NT2/D1 (cell line): ENCODE results near the gene PTN.

Source experiments
- DNase-seq: peaks from one replicate; pipeline ENCODE4 v3.0.0-alpha.2; 2011; ENCODE audit warnings: low read depth, low spot score
- H3K27me3 ChIP-seq: 2 replicates; pipeline ENCODE4 v1.6.0; 2011; ENCODE audit warnings: mild to moderate bottlenecking; ENCODE audit not compliant: insufficient read length, insufficient read depth
- H3K36me3 ChIP-seq: 2 replicates; pipeline ENCODE4 v1.6.1; 2011; ENCODE audit warnings: mild to moderate bottlenecking, low read length, mixed read lengths; ENCODE audit not compliant: insufficient read depth, insufficient read length
- H3K4me1 ChIP-seq: 2 replicates; pipeline ENCODE4 v1.5.1; 2011; ENCODE audit not compliant: insufficient read depth, insufficient read length
- H3K4me3 ChIP-seq: 2 replicates; pipeline ENCODE4 v1.5.1; 2011; ENCODE audit warnings: low read depth; ENCODE audit not compliant: insufficient read length
- H3K9ac ChIP-seq: 2 replicates; pipeline ENCODE4 v1.6.0; 2011; ENCODE audit warnings: low read depth; ENCODE audit not compliant: insufficient read length
- H3K9me3 ChIP-seq: 2 replicates; pipeline ENCODE4 v1.5.1; 2011; ENCODE audit warnings: mild to moderate bottlenecking, low read length; ENCODE audit not compliant: insufficient read depth
- SUZ12 ChIP-seq: IDR thresholded peaks from 2 replicates; pipeline ENCODE4 v1.6.1; 2011; ENCODE audit not compliant: insufficient read length, insufficient read depth; ENCODE audit errors: extremely low read depth
- YY1 ChIP-seq: IDR thresholded peaks from 2 replicates; pipeline ENCODE4 v1.6.1; 2011; ENCODE audit not compliant: insufficient read length, insufficient read depth
- ZNF274 ChIP-seq: IDR thresholded peaks from 2 replicates; pipeline ENCODE4 v1.6.1; 2011; ENCODE audit warnings: mild to moderate bottlenecking, low read depth, low read length

The PTN gene

DNA sequence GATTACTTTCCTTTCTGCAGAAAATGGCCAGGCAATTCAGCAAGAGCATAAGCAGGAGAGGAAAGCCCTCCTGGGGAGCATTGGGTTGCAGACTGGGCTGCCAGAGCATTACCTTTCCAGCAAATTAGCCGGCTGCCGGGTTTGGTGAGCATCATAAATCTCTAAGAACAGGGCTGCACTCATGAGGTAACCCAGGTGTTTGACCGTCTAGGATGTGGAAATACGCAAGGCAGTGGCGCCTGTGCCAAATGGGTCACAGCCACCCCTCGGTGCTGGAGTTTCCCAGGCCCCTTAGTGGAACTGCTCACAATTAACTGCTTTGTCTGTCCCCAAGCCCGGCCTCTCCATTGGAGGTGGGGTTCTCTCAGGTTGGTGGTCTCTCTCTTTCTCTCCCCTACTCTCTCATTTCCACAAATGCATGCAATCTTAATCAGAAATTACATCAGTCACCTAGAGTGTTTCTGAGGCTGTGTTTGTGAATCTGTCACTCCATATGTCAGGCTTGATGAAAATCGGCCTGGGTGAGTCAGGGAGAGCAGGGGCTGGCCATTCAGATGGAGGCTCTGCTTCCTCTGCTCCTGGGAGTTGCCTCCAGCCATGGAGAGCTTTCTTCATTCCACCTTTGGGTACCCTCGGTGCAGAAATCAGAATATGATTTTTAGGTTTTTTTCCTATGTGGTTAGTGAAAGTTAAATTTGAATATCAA, 26.7 kb downstream of the PTN start:
- H3K4me1 ChIP-seq, result no peaks in the 10 kb centered on the region
- H3K27me3 ChIP-seq, result no peaks in the 10 kb centered on the region
- no peak for TF ChIP-seq ZNF274
- TF ChIP-seq YY1, result no peak
- no peak for TF ChIP-seq SUZ12
- no peak overlapping the region for H3K4me3 ChIP-seq
- no peak overlapping the region for H3K9ac ChIP-seq
- DNase-seq, result no peak
- H3K9me3 ChIP-seq, result no peaks in the 10 kb centered on the region
- no peaks in the 10 kb centered on the region for H3K36me3 ChIP-seq

DNA sequence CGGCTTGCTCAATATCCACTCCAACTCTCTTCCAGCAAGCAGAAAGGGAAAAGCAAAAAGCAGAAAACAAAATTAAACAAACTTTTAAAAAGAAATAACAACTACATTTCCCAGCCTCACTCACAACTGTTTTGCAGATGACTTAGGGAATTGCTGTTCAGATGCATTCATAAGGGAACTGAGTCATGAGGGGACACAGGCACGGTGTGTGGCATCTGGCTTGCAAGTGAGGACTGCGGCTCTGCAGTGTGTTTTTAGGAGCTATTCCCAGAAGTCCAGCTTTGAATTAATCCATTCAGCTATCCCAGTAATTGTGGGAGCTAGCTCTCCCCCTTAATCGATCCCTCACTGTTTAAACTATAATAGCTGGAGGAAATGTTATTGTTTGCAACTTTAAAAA, 30.3 kb downstream of the PTN start:
- Histone ChIP-seq H3K9me3 (no peaks in the 10 kb centered on the region), H3K36me3 (no peaks in the 10 kb centered on the region), H3K4me3 (no peak overlapping the region), H3K27me3 (no peaks in the 10 kb centered on the region), H3K4me1 (no peaks in the 10 kb centered on the region), H3K9ac (no peak overlapping the region)
- DNase-seq, result no peak
- TF ChIP-seq SUZ12, result no peak
- no peak for TF ChIP-seq YY1
- no peak for TF ChIP-seq ZNF274

DNA sequence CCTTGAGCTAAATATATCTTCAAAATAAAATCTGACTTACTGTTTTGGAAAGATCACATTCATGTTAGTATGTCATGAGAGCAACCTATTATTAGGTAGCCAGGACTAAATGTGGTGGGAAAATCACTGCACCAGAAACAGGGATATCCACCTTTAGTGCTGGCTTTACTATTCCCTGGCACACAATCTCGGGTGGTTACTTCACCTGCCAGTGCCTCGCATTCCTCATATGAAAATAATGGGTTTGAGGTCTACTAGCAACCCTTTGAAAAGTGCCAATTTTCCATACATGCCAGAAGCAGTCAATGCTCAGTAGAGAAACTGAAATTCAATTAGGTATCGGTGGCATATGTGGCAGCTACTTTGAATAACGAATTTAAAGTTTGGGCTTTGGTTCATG, 36.8 kb downstream of the PTN start:
- no peak for DNase-seq
- no peak overlapping the region for H3K4me3 ChIP-seq
- no peaks in the 10 kb centered on the region for H3K9me3 ChIP-seq
- H3K27me3 ChIP-seq, result no peaks in the 10 kb centered on the region
- H3K9ac ChIP-seq, result no peak overlapping the region
- no peaks in the 10 kb centered on the region for H3K36me3 ChIP-seq
- no peak for TF ChIP-seq YY1
- no peak for TF ChIP-seq SUZ12
- TF ChIP-seq ZNF274, result no peak
- no peaks in the 10 kb centered on the region for H3K4me1 ChIP-seq

GRCh38 chr7:137305901-137306621, 37.5 kb downstream of the PTN start:
- no peak for TF ChIP-seq ZNF274
- TF ChIP-seq SUZ12, result no peak
- TF ChIP-seq YY1, result no peak
- DNase-seq, result no peak
- H3K36me3 ChIP-seq, result no peaks in the 10 kb centered on the region
- no peak overlapping the region for H3K4me3 ChIP-seq
- H3K4me1 ChIP-seq, result no peaks in the 10 kb centered on the region
- no peaks in the 10 kb centered on the region for H3K27me3 ChIP-seq
- H3K9ac ChIP-seq, result no peak overlapping the region
- no peaks in the 10 kb centered on the region for H3K9me3 ChIP-seq

GRCh38 chr7:137304624-137305235, 38.8 kb downstream of the PTN start:
- no peaks in the 10 kb centered on the region for H3K36me3 ChIP-seq
- H3K9me3 ChIP-seq, result no peaks in the 10 kb centered on the region
- H3K4me1 ChIP-seq, result no peaks in the 10 kb centered on the region
- H3K27me3 ChIP-seq, result no peaks in the 10 kb centered on the region
- no peak overlapping the region for H3K4me3 ChIP-seq
- DNase-seq, result no peak
- H3K9ac ChIP-seq, result no peak overlapping the region
- no peak for TF ChIP-seq SUZ12
- no peak for TF ChIP-seq ZNF274
- TF ChIP-seq YY1, result no peak

GRCh38 chr7:137304165-137304564, 39.4 kb downstream of the PTN start:
- no peaks in the 10 kb centered on the region for H3K9me3 ChIP-seq
- no peaks in the 10 kb centered on the region for H3K4me1 ChIP-seq
- H3K4me3 ChIP-seq, result no peak overlapping the region
- H3K36me3 ChIP-seq, result no peaks in the 10 kb centered on the region
- no peak for DNase-seq
- no peaks in the 10 kb centered on the region for H3K27me3 ChIP-seq
- TF ChIP-seq SUZ12, result no peak
- TF ChIP-seq ZNF274, result no peak
- no peak for TF ChIP-seq YY1
- no peak overlapping the region for H3K9ac ChIP-seq

- DNase-seq, result no peak
- TF ChIP-seq YY1 (no peak), ZNF274 (no peak), SUZ12 (no peak)
- H3K9me3 ChIP-seq, result no peaks in the 10 kb centered on the region
- no peaks in the 10 kb centered on the region for H3K36me3 ChIP-seq
- no peak overlapping the region for H3K9ac ChIP-seq
- H3K27me3 ChIP-seq, result no peaks in the 10 kb centered on the region
- no peak overlapping the region for H3K4me3 ChIP-seq
- H3K4me1 ChIP-seq, result no peaks in the 10 kb centered on the region
Measured at GRCh38 chr7:137302081-137302480, 41.5 kb downstream of the PTN start.
